HL-60 (cell line): ENCODE data around the gene NHLH2.

Experiments
- CTCF ChIP-seq: IDR thresholded peaks from one replicate; pipeline ENCODE4 v1.5.1; 2011; ENCODE audit warnings: low read length, control low read depth, inconsistent platforms; ENCODE audit not compliant: insufficient read depth
- GABPA ChIP-seq: IDR thresholded peaks from 2 replicates; pipeline ENCODE4 v1.6.1; 2012; ENCODE audit warnings: low read depth
- POLR2AphosphoS5 ChIP-seq: IDR thresholded peaks from 2 replicates; pipeline ENCODE4 v1.6.1; 2012; ENCODE audit warnings: low read depth
- REST ChIP-seq: IDR thresholded peaks from 2 replicates; pipeline ENCODE4 v1.6.1; 2012; ENCODE audit warnings: low read depth; ENCODE audit not compliant: insufficient replicate concordance

GRCh38 chr1:115890580-115890979, 49.7 kb upstream of the NHLH2 start:
- no peak for TF ChIP-seq CTCF
- TF ChIP-seq POLR2AphosphoS5, result no peak
- no peak for TF ChIP-seq REST
- TF ChIP-seq GABPA, result no peak
